Esophagus squamous epithelium (tissue), 5 donors: Measurements from ENCODE around the gene ASNSD1. TPM values are rescaled to one million over a fixed set of nuclear protein-coding genes. Genes with fewer than 3 reads are reported as not detected.
"Not testable (repeated sequence)": the region's sequence is repeated elsewhere in the genome, so short reads cannot be mapped to it uniquely, and the experiment has no call there.

ENCODE experiments used
- DNase-seq: peaks from one replicate; lab custom pipeline; 2025; lab: John Stamatoyannopoulos, UW
- H3K27ac ChIP-seq, 4 donors: fragments of 200-600 bp; sonication (generic); one replicate each; pipeline ENCODE4 v1.5.1; 2016 to 2019; ENCODE audit warnings: mild to moderate bottlenecking in 1 of 4
- H3K27me3 ChIP-seq, 4 donors: fragments of 200-600 bp; sonication (generic); 1 replicate in 3 of 4; 2 replicates in 1 of 4; pipeline versions ENCODE4 v1.5.1 to v1.6.0; 2017 to 2021; ENCODE audit warnings: antibody characterized with exemption in 1 of 4
- H3K36me3 ChIP-seq, 3 donors: fragments of 200-600 bp; sonication (generic); one replicate each; pipeline ENCODE4 v1.5.1; 2016 to 2019
- H3K4me1 ChIP-seq, 3 donors: fragments of 200-600 bp; sonication (generic); one replicate each; pipeline ENCODE4 v1.5.1; 2017 to 2019
- H3K4me3 ChIP-seq, 4 donors: fragments of 200-600 bp; sonication (generic); 1 replicate in 3 of 4; 2 replicates in 1 of 4; pipeline ENCODE4 v1.5.1; 2016 to 2019; ENCODE audit warnings: mild to moderate bottlenecking in 2 of 4, moderate library complexity in 1 of 4
- H3K9me3 ChIP-seq, 3 donors: fragments of 200-600 bp; sonication (generic); one replicate each; pipeline ENCODE4 v1.5.1; 2016 to 2019
- CTCF ChIP-seq, 6 experiments: fragments of 450-650 bp in 4 of 6; fragments of 200-600 bp in 2 of 6; sonication (generic) in 2 of 6; IDR thresholded peaks; one replicate each; pipeline ENCODE4 v1.5.1; 2016 to 2019; ENCODE audit warnings: antibody characterized with exemption in 6 of 6, mild to moderate bottlenecking in 4 of 6, moderate library complexity in 4 of 6
- POLR2A ChIP-seq, 4 donors: fragments of 450-650 bp; IDR thresholded peaks; one replicate each; pipeline ENCODE4 v1.6.1; 2017; ENCODE audit warnings: antibody characterized with exemption in 4 of 4, mild to moderate bottlenecking in 4 of 4, moderate library complexity in 3 of 4
- WGBS, 2 donors: methylation state at CpG; one replicate each; pipeline ENCODE4 v1.1.5; 2018; 5-methylcytosine and 5-hydroxymethylcytosine counted together
- intact Hi-C: fragments of 100-400 bp; cut with DNase I; formaldehyde crosslinking; loops from one replicate; pipeline ENCODE4 v1.15.0; 2022
- total RNA-seq, 4 donors: library from RNA; depleted of rRNA; stranded (reverse); fragments of >200 nt; gene quantifications; one replicate each; pipeline ENCODE4 v1.1.0, GENCODE V29; 2016
- donor health status: DM: yes; HTN: yes; CAD: no.

Gene ASNSD1
- total RNA-seq, 4 donors from 2014 or later: 32.4 to 72.0 (median 38.0) TPM

- Histone ChIP-seq H3K4me3 (no peak overlapping the region), H3K36me3 (no peaks in the 10 kb centered on the region), H3K9me3 (no peaks in the 10 kb centered on the region), H3K4me1 (no peaks in the 10 kb centered on the region), H3K27ac (no peak overlapping the region), H3K27me3 (no peaks in the 10 kb centered on the region)
- no peak for DNase-seq
- TF ChIP-seq POLR2A (IDR thresholded peaks at IDR 0.05) (no peak), CTCF (IDR thresholded peaks at IDR 0.05) (no peak)
- intact Hi-C loops: no loop called here
- WGBS, 2 donors: 72 to 87% methylated on average over 2 of the region's 2 CpGs
Observed at GRCh38 chr2:189641590-189641989, 19.7 kb upstream of the ASNSD1 start.

GRCh38 chr2:189646521-189646920, 14.7 kb upstream of the ASNSD1 start:
- Histone ChIP-seq H3K27ac (no peak overlapping the region), H3K9me3 (no peaks in the 10 kb centered on the region), H3K4me3 (no peak overlapping the region), H3K36me3 (no peaks in the 10 kb centered on the region), H3K27me3 (no peaks in the 10 kb centered on the region), H3K4me1 (peaks cover 0 to 3% (median 0%) of the 10 kb centered on the region in 3 donors)
- DNase-seq: no peak
- intact Hi-C loops: no loop called here
- TF ChIP-seq POLR2A (IDR thresholded peaks at IDR 0.05) (no peak), CTCF (IDR thresholded peaks at IDR 0.05) (no peak)

- no peak for TF ChIP-seq CTCF (IDR thresholded peaks at IDR 0.05)
- no peak for TF ChIP-seq POLR2A (IDR thresholded peaks at IDR 0.05)
- H3K27me3 ChIP-seq: no peaks in the 10 kb centered on the region
- no peak for DNase-seq
- peaks cover 0 to 3% (median 0%) of the 10 kb centered on the region in 3 donors for H3K4me1 ChIP-seq
- no peaks in the 10 kb centered on the region for H3K36me3 ChIP-seq
- H3K9me3 ChIP-seq: no peaks in the 10 kb centered on the region
- intact Hi-C loops: no loop called here
- no peak overlapping the region for H3K4me3 ChIP-seq
- no peak overlapping the region for H3K27ac ChIP-seq
- 23 to 54% methylated on average over 1 of the region's 1 CpG for WGBS, 2 donors
Observed at GRCh38 chr2:189648846-189649509, 12.3 kb upstream of the ASNSD1 start.

- no peak overlapping the region for H3K27ac ChIP-seq
- H3K9me3 ChIP-seq: no peaks in the 10 kb centered on the region
- no peaks in the 10 kb centered on the region for H3K27me3 ChIP-seq
- H3K4me1 ChIP-seq: peaks cover 0 to 3% (median 0%) of the 10 kb centered on the region in 3 donors
- DNase-seq: no peak
- no peaks in the 10 kb centered on the region for H3K36me3 ChIP-seq
- H3K4me3 ChIP-seq: no peak overlapping the region
- TF ChIP-seq POLR2A (IDR thresholded peaks at IDR 0.05) (no peak), CTCF (IDR thresholded peaks at IDR 0.05) (no peak)
- intact Hi-C loops: no loop called here
Observed at GRCh38 chr2:189651284-189651683, 10.0 kb upstream of the ASNSD1 start.

- H3K27ac ChIP-seq, H3K4me1 ChIP-seq, H3K4me3 ChIP-seq, intact Hi-C loops, H3K9me3 ChIP-seq, H3K36me3 ChIP-seq, DNase-seq, H3K27me3 ChIP-seq: not testable (repeated sequence)
- no CpG with 5 or more reads among the region's 29 CpGs for WGBS, 2 donors
Observed at GRCh38 chr2:189653464-189653863, 7.8 kb upstream of the ASNSD1 start.

- Histone ChIP-seq H3K27me3 (no peaks in the 10 kb centered on the region), H3K36me3 (no peaks in the 10 kb centered on the region), H3K4me1 (no peaks in the 10 kb centered on the region), H3K4me3 (no peak overlapping the region), H3K9me3 (no peaks in the 10 kb centered on the region), H3K27ac (no peak overlapping the region)
- intact Hi-C loops: no loop called here
- 58% methylated on average over 3 of the region's 3 CpGs for WGBS, 2 donors
- TF ChIP-seq CTCF (IDR thresholded peaks at IDR 0.05) (no peak), POLR2A (IDR thresholded peaks at IDR 0.05) (no peak)
- DNase-seq: no peak
Observed at GRCh38 chr2:189654641-189655040, 6.6 kb upstream of the ASNSD1 start.
